T-cell (primary cell): Measurements from ENCODE around the gene NRP1. TPM values are rescaled to one million over a fixed set of nuclear protein-coding genes. Genes with fewer than 3 reads are reported as not detected.
"Not testable (repeated sequence)": the region's sequence is repeated elsewhere in the genome, so short reads cannot be mapped to it uniquely, and the experiment has no call there.

ENCODE experiments used
- ATAC-seq, 4 experiments: fragments of 200-7000 bp in 3 of 4; fragments of 150-1000 bp in 1 of 4; cut with Tn5 transposase; replicated peaks in 1 of 4; 1 replicate in 3 of 4; 2 replicates in 1 of 4; pipeline ENCODE4 v1.10.0; 2021; ENCODE audit warnings: moderate library complexity in 3 of 4, mild to moderate bottlenecking in 2 of 4, moderate number of reproducible peaks in 1 of 4
- CTCF ChIA-PET, 2 donors: fragments of 300-600 bp; sonication (Branson Sonifier 250); formaldehyde crosslinking; loops; one replicate each; lab custom pipeline; 2022; ENCODE audit warnings: antibody characterized with exemption in 2 of 2; lab: Charles Lee
- POLR2A ChIA-PET, 2 donors: fragments of 300-600 bp; sonication (Branson Sonifier 250); formaldehyde crosslinking; loops; one replicate each; lab custom pipeline; 2022; ENCODE audit warnings: antibody characterized with exemption in 2 of 2; lab: Charles Lee
- DNase-seq, 35 experiments: peaks; one replicate each; pipeline versions ENCODE4 v3.0.0 to v3.0.0-alpha.2; 2013 to 2023
- H3K27ac ChIP-seq: one replicate; pipeline ENCODE4 v1.5.1; 2013; ENCODE audit warnings: low read length
- H3K27me3 ChIP-seq, 2 experiments: replicated peaks in 1 of 2; 1 replicate in 1 of 2; 2 replicates in 1 of 2; pipeline versions ENCODE4 v1.6.1 to v1.7.0; 2013; ENCODE audit warnings: low read length in 1 of 2, mixed read lengths in 1 of 2; ENCODE audit not compliant: control insufficient read depth in 2 of 2, insufficient read depth in 2 of 2; ENCODE audit errors: extremely low read depth in 1 of 2
- H3K36me3 ChIP-seq, 2 donors: 1 replicate in 1 of 2; 2 replicates in 1 of 2; pipeline versions ENCODE4 v1.6.1 to v1.7.0; 2013; ENCODE audit warnings: low read length in 1 of 2; ENCODE audit not compliant: control insufficient read depth in 2 of 2, insufficient read depth in 1 of 2; ENCODE audit errors: extremely low read depth in 1 of 2
- H3K4me1 ChIP-seq, 2 experiments: 1 replicate in 1 of 2; 2 replicates in 1 of 2; pipeline versions ENCODE4 v1.6.1 to v1.7.0; 2013; ENCODE audit warnings: low read length in 2 of 2, mixed read lengths in 1 of 2; ENCODE audit not compliant: insufficient read depth in 2 of 2, control insufficient read depth in 1 of 2; ENCODE audit errors: extremely low read depth in 1 of 2
- H3K4me3 ChIP-seq, 2 donors: 1 replicate in 1 of 2; 2 replicates in 1 of 2; pipeline versions ENCODE4 v1.5.1 to v1.7.0; 2013; ENCODE audit warnings: mild to moderate bottlenecking in 2 of 2, low read length in 1 of 2, moderate library complexity in 1 of 2; ENCODE audit not compliant: control insufficient read depth in 1 of 2; ENCODE audit errors: extremely low read depth in 1 of 2
- H3K9me3 ChIP-seq: 2 replicates; pipeline ENCODE4 v1.7.0; 2013
- H3K27ac Mint-ChIP-seq, 2 donors: one replicate each; pipeline ENCODE4 v1.8.0; 2020 to 2021; ENCODE audit warnings: mild to moderate bottlenecking in 2 of 2, mixed read lengths in 2 of 2
- H3K27me3 Mint-ChIP-seq, 2 donors: one replicate each; pipeline ENCODE4 v1.8.0; 2021 to 2022; ENCODE audit warnings: mixed read lengths in 2 of 2
- H3K36me3 Mint-ChIP-seq: one replicate; pipeline ENCODE4 v1.8.0; 2021; ENCODE audit warnings: mixed read lengths
- H3K4me1 Mint-ChIP-seq, 3 donors: one replicate each; pipeline ENCODE4 v1.8.0; 2020 to 2022; ENCODE audit warnings: mixed read lengths in 3 of 3, mild to moderate bottlenecking in 1 of 3
- H3K4me3 Mint-ChIP-seq, 3 donors: one replicate each; pipeline ENCODE4 v1.8.0; 2020 to 2022; ENCODE audit warnings: mild to moderate bottlenecking in 3 of 3, mixed read lengths in 3 of 3, moderate library complexity in 3 of 3
- H3K9me3 Mint-ChIP-seq, 3 donors: one replicate each; pipeline ENCODE4 v1.8.0; 2020 to 2022; ENCODE audit warnings: mixed read lengths in 3 of 3
- WGBS: methylation state at CpG from one replicate; pipeline ENCODE4 v1.1.5; 2013; ENCODE audit warnings: missing lambda C conversion rate; ENCODE audit not compliant: insufficient coverage; 5-methylcytosine and 5-hydroxymethylcytosine counted together
- total RNA-seq, 35 experiments: library from RNA in 6 of 35; stranded (reverse) in 6 of 35; fragments of 120-200 nt in 1 of 35; gene quantifications; one replicate each; pipeline versions ENCODE4 v1.2.1 to v1.2.4 and lab custom pipeline; 2013 to 2026

NRP1 gene
- total RNA-seq, 5 donors from 2014 or later (not counting 1 experiment from before 2014, with no cell fraction given) = 0.62 to 1.9 (median 1.1) TPM; not detected in 2

- no peaks in the 10 kb centered on the region for H3K36me3 ChIP-seq
- Mint-ChIP-seq H3K27me3 (no peaks in the 10 kb centered on the region), H3K9me3 (no peaks in the 10 kb centered on the region), H3K4me3 (no peak overlapping the region), H3K4me1 (no peaks in the 10 kb centered on the region), H3K27ac (no peak overlapping the region), H3K36me3 (no peaks in the 10 kb centered on the region)
- 100% methylated on average over 1 of the region's 3 CpGs for WGBS
- ChIA-PET POLR2A (interaction anchor here in 1 of 2 donors (0.9 kb wide), 1 partner anchor 26 kb away, joined by 3 read pairs; no protein-coding TSS in a partner anchor), CTCF (no interaction called here)
- H3K4me1 ChIP-seq = no peaks in the 10 kb centered on the region
- ATAC-seq (no peak), DNase-seq (no peak)
- H3K27ac ChIP-seq = no peak overlapping the region
- no peak overlapping the region for H3K4me3 ChIP-seq
- no peaks in the 10 kb centered on the region for H3K27me3 ChIP-seq
- H3K9me3 ChIP-seq = peaks cover 2% of the 10 kb centered on the region
Measured at GRCh38 chr10:33229252-33229948, 105.1 kb downstream of the NRP1 start.

GRCh38 chr10:33228426-33228825, 106.0 kb downstream of the NRP1 start:
- WGBS = no CpG with 5 or more reads among the region's 3 CpGs

GRCh38 chr10:33227489-33227888, 107.0 kb downstream of the NRP1 start:
- Histone ChIP-seq H3K36me3 (no peaks in the 10 kb centered on the region), H3K27me3 (peaks cover 0 to 9% of the 10 kb centered on the region in 2 experiments), H3K27ac (no peak overlapping the region), H3K9me3 (peaks cover 2% of the 10 kb centered on the region), H3K4me3 (no peak overlapping the region), H3K4me1 (no peaks in the 10 kb centered on the region)
- 60% methylated on average over 1 of the region's 2 CpGs for WGBS
- DNase-seq = no peak
- H3K27me3 Mint-ChIP-seq = peaks cover 4% of the 10 kb centered on the region in 2 donors
- no peak for ATAC-seq
- CTCF ChIA-PET = interaction anchor here in 1 of 2 donors (0.6 kb wide), 1 partner anchor 1411 kb away, joined by 3 read pairs; no protein-coding TSS in a partner anchor
- H3K27ac Mint-ChIP-seq = no peak overlapping the region
- no peaks in the 10 kb centered on the region for H3K4me1 Mint-ChIP-seq
- H3K9me3 Mint-ChIP-seq = no peaks in the 10 kb centered on the region
- POLR2A ChIA-PET = no interaction called here
- no peak overlapping the region for H3K4me3 Mint-ChIP-seq
- no peaks in the 10 kb centered on the region for H3K36me3 Mint-ChIP-seq

More at GRCh38 chr10:33228426-33228825, 106.0 kb downstream of the NRP1 start:
- no peaks in the 10 kb centered on the region for H3K4me1 ChIP-seq
- POLR2A ChIA-PET = no interaction called here
- peaks cover 0 to 5% of the 10 kb centered on the region in 2 experiments for H3K27me3 ChIP-seq
- H3K4me3 Mint-ChIP-seq = no peak overlapping the region
- H3K27me3 Mint-ChIP-seq = peaks cover 3 to 4% of the 10 kb centered on the region in 2 donors
- H3K36me3 Mint-ChIP-seq = no peaks in the 10 kb centered on the region
- H3K4me3 ChIP-seq = no peak overlapping the region
- DNase-seq = no peak
- H3K27ac Mint-ChIP-seq = no peak overlapping the region
- no peak overlapping the region for H3K27ac ChIP-seq
- no peaks in the 10 kb centered on the region for H3K36me3 ChIP-seq
- H3K9me3 ChIP-seq = peaks cover 2% of the 10 kb centered on the region
- ATAC-seq = no peak
- CTCF ChIA-PET = interaction anchor here in 1 of 2 donors (0.7 kb wide), 1 partner anchor 1406 kb away, joined by 5 read pairs; no protein-coding TSS in a partner anchor
- no peaks in the 10 kb centered on the region for H3K4me1 Mint-ChIP-seq
- no peaks in the 10 kb centered on the region for H3K9me3 Mint-ChIP-seq

- CTCF ChIA-PET = no interaction called here
- POLR2A ChIA-PET = interaction anchor here in 1 of 2 donors (0.7 kb wide), 1 partner anchor 341 kb away, joined by 3 read pairs; no protein-coding TSS in a partner anchor
- Mint-ChIP-seq H3K4me1 (no peaks in the 10 kb centered on the region), H3K27me3 (peaks cover 4% of the 10 kb centered on the region in 2 donors), H3K36me3 (no peaks in the 10 kb centered on the region), H3K4me3 (no peak overlapping the region), H3K27ac (no peak overlapping the region), H3K9me3 (no peaks in the 10 kb centered on the region)
- Histone ChIP-seq H3K27ac (no peak overlapping the region), H3K9me3 (no peaks in the 10 kb centered on the region), H3K4me3 (no peak overlapping the region), H3K4me1 (no peaks in the 10 kb centered on the region), H3K36me3 (no peaks in the 10 kb centered on the region), H3K27me3 (peaks cover 0 to 9% of the 10 kb centered on the region in 2 experiments)
- WGBS = no CpG with 5 or more reads among the region's 7 CpGs
- DNase-seq = no peak
- no peak for ATAC-seq
Measured at GRCh38 chr10:33224251-33224965, 110.1 kb downstream of the NRP1 start.

GRCh38 chr10:33223326-33224000, 111.0 kb downstream of the NRP1 start:
- H3K27me3 Mint-ChIP-seq = peaks cover 4% of the 10 kb centered on the region in 2 donors
- H3K9me3 Mint-ChIP-seq = no peaks in the 10 kb centered on the region
- ATAC-seq (no peak), DNase-seq (no peak)
- no peaks in the 10 kb centered on the region for H3K4me1 Mint-ChIP-seq
- Histone ChIP-seq H3K27ac (no peak overlapping the region), H3K36me3 (no peaks in the 10 kb centered on the region), H3K4me3 (no peak overlapping the region), H3K27me3 (peaks cover 0 to 9% of the 10 kb centered on the region in 2 experiments), H3K4me1 (no peaks in the 10 kb centered on the region), H3K9me3 (no peaks in the 10 kb centered on the region)
- CTCF ChIA-PET = no interaction called here
- WGBS = no CpG with 5 or more reads among the region's 3 CpGs
- H3K36me3 Mint-ChIP-seq = no peaks in the 10 kb centered on the region
- no peak overlapping the region for H3K27ac Mint-ChIP-seq
- no peak overlapping the region for H3K4me3 Mint-ChIP-seq
- POLR2A ChIA-PET = interaction anchor here in 1 of 2 donors (0.7 kb wide), 1 partner anchor 340 kb away, joined by 3 read pairs; no protein-coding TSS in a partner anchor

GRCh38 chr10:33222304-33222703, 112.2 kb downstream of the NRP1 start:
- POLR2A ChIA-PET = interaction anchor here in 1 of 2 donors (0.6 kb wide), 1 partner anchor 10 kb away, joined by 4 read pairs; no protein-coding TSS in a partner anchor
- CTCF ChIA-PET, H3K27ac Mint-ChIP-seq, H3K27me3 Mint-ChIP-seq, ATAC-seq, H3K9me3 Mint-ChIP-seq, H3K4me3 ChIP-seq, H3K27me3 ChIP-seq, H3K4me1 ChIP-seq, DNase-seq, H3K27ac ChIP-seq, H3K4me3 Mint-ChIP-seq, H3K9me3 ChIP-seq, H3K36me3 ChIP-seq, H3K4me1 Mint-ChIP-seq, H3K36me3 Mint-ChIP-seq: not testable (repeated sequence)
- WGBS = 100% methylated on average over 5 of the region's 9 CpGs
